NCI-H524 (cell line): ENCODE data around the gene TAS1R1.

Source experiments
- DNase-seq, 2 experiments: peaks; one replicate each; lab custom pipeline; 2025; lab: John Stamatoyannopoulos, UW

Gene TAS1R1

GRCh38 chr1:6554907-6555778, at the start of gene TAS1R1:
TAS1R1 (plus strand) TSS chr1:6555307; CDS start chr1:6555374, 67 bp downstream.
- DNase-seq = no peak

- no peak for DNase-seq
Measured at GRCh38 chr1:6505367-6506209, 49.5 kb upstream of the TAS1R1 start.

DNA sequence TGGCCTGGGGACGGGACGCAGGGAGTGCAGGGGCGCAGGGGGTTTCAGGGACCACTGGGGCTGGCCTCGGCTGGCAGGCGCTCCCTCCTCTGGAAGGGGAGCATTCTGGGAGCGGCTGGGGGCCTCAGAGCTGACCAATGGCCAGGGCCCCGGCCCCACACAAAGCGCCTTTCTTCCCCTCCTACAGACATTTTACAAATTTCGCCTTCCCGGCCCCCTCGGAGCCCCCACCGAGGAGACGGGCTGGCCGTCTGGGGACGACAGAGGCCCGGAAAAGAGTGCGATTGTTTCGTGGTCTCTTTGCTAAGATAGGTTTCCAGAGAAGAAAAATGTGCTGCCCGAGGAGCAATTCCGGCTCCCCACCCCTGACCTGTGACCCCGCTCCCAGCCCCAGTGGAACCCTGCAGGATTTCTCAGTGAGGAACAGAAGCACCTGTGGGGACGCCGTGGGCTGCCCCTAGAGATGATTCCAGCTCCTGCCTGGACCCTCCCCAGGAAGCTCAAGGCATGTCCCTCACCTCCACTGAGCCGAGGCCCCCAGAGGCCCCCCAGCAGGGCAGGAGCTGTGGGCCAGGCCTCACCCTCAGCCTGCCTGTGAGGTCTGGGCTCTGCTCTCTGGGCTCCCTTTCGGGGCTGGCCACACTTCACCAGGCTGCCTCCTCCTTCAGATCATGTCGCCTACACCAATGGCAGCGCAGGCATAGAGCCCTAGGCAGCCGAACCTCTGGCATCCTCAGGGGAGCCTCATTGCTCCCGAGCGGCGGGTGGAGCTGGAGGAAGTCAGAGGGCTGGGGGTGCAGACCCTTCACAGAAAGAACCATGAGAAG, 48.7 kb upstream of the TAS1R1 start:
- DNase-seq = no peak

GRCh38 chr1:6507037-6507428, 48.1 kb upstream of the TAS1R1 start:
- DNase-seq = no peak

DNA sequence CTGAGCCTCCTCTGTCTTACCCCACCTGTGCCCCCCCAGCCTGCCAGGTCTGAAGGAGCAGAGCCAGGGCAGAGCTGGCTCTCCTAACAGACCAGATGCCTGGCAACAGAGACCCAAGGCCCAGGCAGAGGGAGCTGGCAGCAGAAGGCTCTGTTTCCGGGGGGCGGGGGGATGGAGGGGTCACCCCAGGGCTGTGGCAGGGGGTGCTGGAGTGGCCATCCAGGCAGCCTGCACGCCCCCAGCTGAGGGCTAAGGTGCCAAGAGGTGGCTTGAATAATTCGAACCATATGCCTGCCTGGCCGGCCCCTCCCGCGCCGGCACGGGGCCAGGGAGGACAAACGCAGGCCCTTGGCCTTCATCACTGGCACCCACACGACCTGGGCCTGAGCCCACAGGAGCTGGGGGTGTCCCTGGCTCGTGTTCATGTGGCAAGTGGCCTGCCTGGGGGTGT, 47.6 kb upstream of the TAS1R1 start:
- no peak for DNase-seq

DNA sequence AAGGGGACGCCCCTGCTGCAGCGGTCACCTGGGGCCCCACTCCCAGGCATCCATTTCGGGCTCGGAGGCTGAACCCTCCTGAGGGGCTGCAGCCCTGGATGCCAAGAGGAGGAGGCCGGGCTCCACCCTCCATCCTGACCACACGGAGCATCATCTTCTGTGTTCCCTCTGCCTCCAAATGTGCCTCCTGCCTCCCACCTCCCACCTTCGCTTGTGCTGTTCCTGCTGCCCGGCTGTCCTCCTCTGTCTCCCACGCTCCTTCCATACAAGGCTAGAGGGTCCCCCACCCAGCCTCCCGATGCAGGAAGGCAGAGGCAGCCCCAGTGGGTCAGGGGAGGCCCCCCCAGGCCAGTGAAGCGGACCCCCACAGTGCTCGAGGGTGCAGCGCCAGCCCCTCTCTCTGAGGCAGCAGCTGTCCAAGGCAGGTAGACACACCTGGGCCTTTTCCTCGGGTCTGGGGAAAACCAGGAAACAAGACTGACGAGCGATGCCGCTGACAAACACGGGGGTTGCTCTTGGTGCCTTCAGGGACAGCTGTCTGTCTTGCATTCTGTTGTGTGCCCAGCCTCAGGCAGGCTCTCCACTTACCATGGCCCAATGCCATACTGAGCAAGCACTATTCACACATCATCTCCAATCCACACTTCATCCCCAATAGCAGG, 46.8 kb upstream of the TAS1R1 start:
- peak in 1 of 2 experiments; percentile 14 for DNase-seq

DNA sequence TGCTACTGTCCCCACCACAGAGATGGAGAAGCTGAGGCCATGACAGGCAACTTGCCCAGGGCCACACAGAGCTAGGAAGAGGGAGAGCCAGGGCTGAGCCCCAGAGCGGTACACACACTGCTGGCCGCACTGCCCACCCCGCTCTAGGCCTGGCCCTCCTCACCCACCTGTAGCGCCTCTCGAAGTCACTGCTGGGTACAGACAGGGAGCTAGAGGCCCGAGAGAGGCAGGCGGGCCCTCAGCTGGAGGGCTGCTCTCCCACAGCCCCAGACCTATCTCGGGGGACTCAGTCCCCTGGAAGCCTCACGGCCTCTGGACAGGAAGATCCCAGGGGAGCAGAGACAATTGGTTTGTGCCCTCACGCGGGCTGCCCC, 46.3 kb upstream of the TAS1R1 start:
- DNase-seq = no peak

GRCh38 chr1:6509220-6509918, 45.7 kb upstream of the TAS1R1 start:
- no peak for DNase-seq

GRCh38 chr1:6509919-6510291, 45.2 kb upstream of the TAS1R1 start:
- peak in 1 of 2 experiments; percentile 29 for DNase-seq

DNA sequence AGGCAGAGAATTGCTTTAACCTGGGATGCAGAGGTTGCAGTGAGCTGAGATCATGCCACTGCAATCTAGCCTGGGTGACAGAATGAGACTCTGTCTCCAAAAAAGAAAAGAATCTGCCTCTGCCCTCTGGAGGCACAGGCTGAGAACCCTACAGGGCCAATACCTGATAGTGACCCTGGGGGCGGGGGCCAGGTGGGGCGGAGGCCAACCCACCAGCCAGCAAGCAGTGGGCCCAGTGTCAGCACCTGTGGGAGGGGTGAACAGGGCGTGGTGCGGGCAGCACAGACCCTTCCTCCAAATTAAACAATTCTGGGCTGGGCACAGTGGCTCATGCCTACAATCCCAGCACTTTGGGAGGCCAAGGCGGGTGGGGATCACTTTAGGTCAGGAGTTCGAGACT, 44.6 kb upstream of the TAS1R1 start:
- DNase-seq = no peak

DNA sequence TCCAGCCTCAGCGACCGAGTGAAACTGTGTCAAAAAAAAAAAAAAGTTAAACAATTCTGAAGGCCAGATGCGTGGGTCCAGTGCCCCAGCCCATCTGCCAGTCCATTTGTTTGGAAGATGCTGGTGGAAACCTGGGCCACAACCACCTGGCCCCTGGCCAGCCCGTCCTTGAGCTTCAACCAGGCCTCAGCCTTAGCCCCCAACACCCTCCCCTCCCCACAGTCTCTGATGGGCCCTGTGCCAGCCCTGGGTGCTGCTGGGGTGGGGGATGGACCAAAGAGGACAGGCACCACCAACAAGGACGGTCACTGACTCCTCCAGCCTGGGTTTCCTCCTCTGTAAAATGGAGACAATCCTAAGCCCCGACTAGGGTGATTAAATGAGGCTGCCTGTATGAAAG, 44.1 kb upstream of the TAS1R1 start:
- peak; percentile 74 to 88 for DNase-seq

DNA sequence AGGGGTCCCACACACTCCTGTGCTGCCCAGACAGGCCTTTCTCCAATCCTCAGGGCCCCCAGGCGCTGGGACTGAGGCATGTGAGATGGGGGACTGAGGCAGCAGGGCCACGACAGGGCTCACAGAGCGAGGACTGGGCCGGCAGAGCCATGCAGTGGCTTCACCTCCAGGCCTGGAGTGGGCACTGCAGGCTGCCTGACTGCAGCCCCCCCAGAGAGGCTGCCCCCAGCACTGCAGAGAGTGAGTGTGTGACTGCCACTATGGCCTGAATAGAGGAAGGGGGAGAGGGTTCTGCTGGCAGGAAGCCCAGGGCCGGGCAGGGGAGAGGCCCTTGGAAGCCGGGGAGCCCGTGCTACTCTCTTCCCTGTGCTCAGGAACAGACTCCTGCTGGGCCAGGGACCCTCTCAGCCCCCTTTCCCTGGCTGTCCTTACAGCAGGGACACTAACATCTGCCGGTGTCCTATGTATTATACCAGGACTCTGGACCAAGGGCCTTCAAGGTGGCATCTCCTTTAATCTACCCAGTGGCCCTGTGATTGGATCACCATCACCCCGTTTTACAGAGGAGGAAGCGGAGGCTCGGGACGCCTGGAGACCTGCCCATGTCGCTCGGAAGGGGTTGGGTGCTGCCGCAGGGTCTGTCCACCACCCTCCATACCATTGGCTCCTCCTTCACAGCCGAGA, 43.4 kb upstream of the TAS1R1 start:
- DNase-seq = no peak

GRCh38 chr1:6512245-6512907, 42.7 kb upstream of the TAS1R1 start:
- DNase-seq = no peak

DNA sequence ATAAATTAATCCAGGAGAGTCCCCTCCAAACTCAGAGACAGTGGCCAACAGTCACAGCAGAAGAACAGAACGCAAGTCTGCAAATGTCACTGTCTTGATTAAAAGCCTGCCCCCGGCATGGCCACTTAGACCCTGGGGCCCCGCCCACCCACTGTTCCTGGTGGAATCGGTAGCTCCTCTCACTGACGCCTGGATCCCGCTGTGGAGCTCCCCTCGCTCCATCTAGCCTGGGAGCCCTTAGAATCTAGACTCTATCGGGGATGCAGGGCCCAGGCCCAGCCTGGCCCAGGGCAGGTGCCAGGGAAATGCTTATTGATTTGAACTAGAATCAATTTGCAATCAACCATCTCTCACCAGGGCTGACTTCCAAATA, 42.2 kb upstream of the TAS1R1 start:
- DNase-seq = no peak

DNA sequence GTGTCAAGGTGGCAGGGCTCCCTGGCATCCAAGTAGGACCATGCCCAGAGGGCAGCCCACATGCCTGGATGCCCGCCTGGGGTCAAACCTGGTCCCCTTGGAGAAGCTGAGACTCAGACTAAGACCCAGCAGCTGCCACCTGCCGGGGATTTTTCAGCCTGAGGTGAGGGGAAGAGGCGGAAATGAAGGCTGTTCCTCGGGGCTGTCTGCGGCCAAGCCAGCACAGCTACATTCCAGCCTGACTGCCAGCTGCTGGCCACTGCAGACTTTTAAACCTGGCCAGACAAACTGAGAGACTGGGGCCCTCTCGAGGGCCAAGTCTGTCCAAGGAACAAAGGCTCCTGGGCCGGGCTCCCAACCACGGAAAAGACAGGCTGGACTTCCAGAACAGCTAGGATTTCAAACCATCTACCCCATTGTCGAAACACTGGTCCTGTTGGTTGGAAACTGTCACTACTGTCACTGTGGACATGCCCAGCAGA, 41.7 kb upstream of the TAS1R1 start:
- DNase-seq = peak in 1 of 2 experiments; percentile 37

GRCh38 chr1:6515771-6516170, 39.3 kb upstream of the TAS1R1 start:
- DNase-seq = no peak

DNA sequence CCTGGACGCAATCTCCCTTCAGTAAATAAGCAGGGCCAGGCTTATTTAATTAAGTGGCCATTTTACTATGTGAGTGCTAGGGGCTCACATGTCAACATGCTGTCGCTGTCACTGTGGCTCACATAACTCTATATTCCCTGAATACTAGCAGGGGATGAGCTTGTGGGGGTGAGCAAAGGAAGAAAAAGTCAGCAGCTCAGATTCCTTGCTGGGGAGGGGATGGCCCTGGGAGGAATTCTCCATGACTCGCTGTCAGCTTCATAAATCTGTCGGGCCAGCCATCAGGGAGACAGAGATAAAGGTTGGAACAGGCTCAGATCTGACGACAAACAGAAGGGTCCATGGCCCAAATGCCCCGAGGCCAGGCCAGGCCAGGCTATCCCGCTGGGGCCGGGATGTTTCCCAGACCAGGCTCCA, 37.7 kb upstream of the TAS1R1 start:
- DNase-seq = no peak

- no peak for DNase-seq
Measured at GRCh38 chr1:6519491-6519934, 35.6 kb upstream of the TAS1R1 start.

- DNase-seq = peak; percentile 19 to 63
Measured at GRCh38 chr1:6519935-6520671, 35.0 kb upstream of the TAS1R1 start.
